Measurements from ENCODE around the gene ST6GALNAC6.

- TF ChIP-seq POLR2A (IDR thresholded peaks at IDR 0.05) (no peak), CTCF (IDR thresholded peaks at IDR 0.05) (no peak)
Measured at GRCh38 chr9:127934248-127934647, 34.8 kb upstream of the ST6GALNAC6 start.

Measured in heart left ventricle (tissue), 13 donors.